ACC112 (cell line): Measurements from ENCODE around the gene NRXN2.
A peak's percentile ranks its signal among the peaks of the same experiment; 100 is the strongest.

ENCODE experiments used
- H2AFZ ChIP-seq: fragments of 200-600 bp; sonication (generic); one replicate; pipeline ENCODE4 v1.6.0; 2017; ENCODE audit warnings: antibody characterized with exemption, low read length; ENCODE audit not compliant: unreplicated experiment
- H3K27ac ChIP-seq: fragments of 200-600 bp; sonication (generic); 2 replicates; pipeline ENCODE4 v1.5.1; 2014; ENCODE audit warnings: low read depth, mild to moderate bottlenecking, antibody characterized with exemption, low read length, moderate library complexity
- H3K27me3 ChIP-seq: fragments of 200-600 bp; sonication (generic); 2 replicates; pipeline ENCODE4 v1.6.1; 2014; ENCODE audit warnings: mild to moderate bottlenecking, antibody characterized with exemption, low read length, moderate library complexity, mixed read lengths; ENCODE audit not compliant: insufficient read depth
- H3K36me3 ChIP-seq: fragments of 200-600 bp; sonication (generic); 2 replicates; pipeline ENCODE4 v1.6.1; 2016; ENCODE audit warnings: mild to moderate bottlenecking, antibody characterized with exemption, low read length, moderate library complexity, mixed read lengths; ENCODE audit not compliant: insufficient read depth
- H3K4me1 ChIP-seq: fragments of 200-600 bp; sonication (generic); one replicate; pipeline ENCODE4 v1.6.1; 2016; ENCODE audit warnings: low read length, mixed read lengths; ENCODE audit not compliant: insufficient read depth, unreplicated experiment, control insufficient read depth
- H3K4me3 ChIP-seq: fragments of 200-600 bp; sonication (generic); 2 replicates; pipeline ENCODE4 v1.5.1; 2014; ENCODE audit warnings: mild to moderate bottlenecking, low read depth, low read length
- H3K79me2 ChIP-seq: fragments of 200-600 bp; sonication (generic); one replicate; pipeline ENCODE4 v1.6.0; 2016; ENCODE audit warnings: low read length; ENCODE audit not compliant: control insufficient read depth, unreplicated experiment, insufficient read depth

Gene NRXN2

DNA sequence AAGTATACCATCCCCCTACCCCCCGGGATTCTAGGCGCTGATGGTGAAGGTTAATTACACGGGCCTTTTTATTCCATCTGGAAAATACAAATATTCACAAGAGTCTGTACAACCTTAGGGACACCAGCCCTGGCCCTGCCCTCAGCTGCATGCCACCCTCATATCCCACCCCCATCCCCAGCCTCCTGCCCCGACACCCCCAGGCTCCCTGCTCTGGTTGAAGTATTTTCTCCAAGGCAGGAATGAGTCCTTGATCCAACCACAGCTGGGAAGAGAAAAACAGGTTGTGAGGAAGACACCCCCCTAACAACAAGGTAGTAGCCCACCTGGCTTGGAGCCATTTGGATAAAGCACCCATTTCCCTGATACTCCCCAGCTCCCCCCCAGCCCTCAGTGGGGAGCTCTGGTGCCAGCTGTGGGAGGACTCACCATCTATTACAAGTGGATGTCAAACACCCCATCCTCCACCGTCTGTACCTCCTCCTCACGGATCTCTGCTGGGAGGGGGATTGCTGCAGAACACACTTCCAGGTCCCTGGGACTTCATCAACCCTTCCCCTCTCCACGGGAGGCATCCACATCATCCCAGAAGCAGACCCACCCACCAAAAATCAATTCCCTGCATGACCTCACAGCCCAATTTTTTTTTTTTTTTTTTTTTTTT lies 4.0 kb upstream of the NRXN2 start:
- no peaks in the 10 kb centered on the region for H3K36me3 ChIP-seq
- no peak overlapping the region for H3K27ac ChIP-seq
- no peak overlapping the region for H2AFZ ChIP-seq
- H3K27me3 ChIP-seq, result peaks cover 9% of the 10 kb centered on the region
- no peak overlapping the region for H3K4me3 ChIP-seq
- no peaks in the 10 kb centered on the region for H3K79me2 ChIP-seq
- H3K4me1 ChIP-seq, result no peaks in the 10 kb centered on the region

DNA sequence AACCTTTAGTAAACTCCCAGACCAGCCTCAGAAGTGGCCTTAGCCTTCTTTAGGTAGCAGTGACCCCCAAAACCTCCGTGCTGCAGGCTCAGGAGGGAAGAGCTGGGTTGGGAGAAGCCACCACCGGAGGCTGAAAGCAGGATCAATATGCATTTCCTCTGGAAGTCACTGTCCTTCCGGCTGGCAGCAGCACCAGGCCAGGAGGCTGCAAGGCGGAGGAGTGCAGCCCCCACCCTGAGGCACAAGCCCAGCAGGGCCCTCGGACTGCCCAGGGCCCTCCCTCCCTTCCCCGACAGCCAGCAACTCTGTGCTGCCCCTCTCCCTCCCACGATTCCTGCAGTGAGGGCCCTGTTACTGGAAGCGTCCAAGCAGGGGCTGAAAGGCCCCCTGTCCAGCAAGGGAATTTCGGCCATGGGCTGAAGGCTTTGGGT lies 3.2 kb upstream of the NRXN2 start:
- Histone ChIP-seq H2AFZ (no peak overlapping the region), H3K4me3 (no peak overlapping the region), H3K79me2 (no peaks in the 10 kb centered on the region), H3K36me3 (no peaks in the 10 kb centered on the region), H3K27me3 (peaks cover 14% of the 10 kb centered on the region), H3K27ac (no peak overlapping the region), H3K4me1 (no peaks in the 10 kb centered on the region)

DNA sequence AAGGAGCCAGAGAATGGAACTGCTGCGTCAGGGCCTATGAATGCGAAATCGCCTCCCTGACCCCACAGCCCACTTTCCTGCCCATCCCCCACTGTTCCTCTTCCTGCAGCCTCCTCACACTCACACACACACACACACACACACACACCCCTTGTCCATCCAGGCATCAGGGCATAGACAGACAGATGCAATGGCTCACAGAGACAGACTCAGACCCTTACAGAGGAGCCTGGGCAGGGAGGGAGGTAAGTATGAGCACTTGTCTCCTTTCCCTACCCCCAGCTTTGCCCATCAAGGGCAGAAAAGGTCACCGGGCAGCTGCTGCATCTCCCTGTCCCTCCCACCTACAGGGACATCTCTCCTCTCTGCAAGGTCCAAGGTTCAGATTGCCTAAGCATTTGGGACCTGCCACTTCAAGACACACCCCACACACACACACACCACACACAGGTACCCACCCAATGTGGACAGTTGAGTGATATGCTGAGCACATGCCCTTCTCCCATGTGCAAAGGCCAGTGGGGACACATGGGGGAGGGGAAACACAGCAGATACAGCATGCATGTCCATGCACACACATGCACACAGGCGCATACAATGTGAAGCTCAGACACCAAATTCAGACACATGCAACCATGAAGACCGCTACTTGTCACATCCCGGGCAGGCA lies 2.0 kb upstream of the NRXN2 start:
- no peaks in the 10 kb centered on the region for H3K4me1 ChIP-seq
- H2AFZ ChIP-seq, result no peak overlapping the region
- H3K36me3 ChIP-seq, result no peaks in the 10 kb centered on the region
- no peaks in the 10 kb centered on the region for H3K79me2 ChIP-seq
- H3K4me3 ChIP-seq, result no peak overlapping the region
- H3K27me3 ChIP-seq, result peaks cover 25% of the 10 kb centered on the region
- no peak overlapping the region for H3K27ac ChIP-seq

DNA sequence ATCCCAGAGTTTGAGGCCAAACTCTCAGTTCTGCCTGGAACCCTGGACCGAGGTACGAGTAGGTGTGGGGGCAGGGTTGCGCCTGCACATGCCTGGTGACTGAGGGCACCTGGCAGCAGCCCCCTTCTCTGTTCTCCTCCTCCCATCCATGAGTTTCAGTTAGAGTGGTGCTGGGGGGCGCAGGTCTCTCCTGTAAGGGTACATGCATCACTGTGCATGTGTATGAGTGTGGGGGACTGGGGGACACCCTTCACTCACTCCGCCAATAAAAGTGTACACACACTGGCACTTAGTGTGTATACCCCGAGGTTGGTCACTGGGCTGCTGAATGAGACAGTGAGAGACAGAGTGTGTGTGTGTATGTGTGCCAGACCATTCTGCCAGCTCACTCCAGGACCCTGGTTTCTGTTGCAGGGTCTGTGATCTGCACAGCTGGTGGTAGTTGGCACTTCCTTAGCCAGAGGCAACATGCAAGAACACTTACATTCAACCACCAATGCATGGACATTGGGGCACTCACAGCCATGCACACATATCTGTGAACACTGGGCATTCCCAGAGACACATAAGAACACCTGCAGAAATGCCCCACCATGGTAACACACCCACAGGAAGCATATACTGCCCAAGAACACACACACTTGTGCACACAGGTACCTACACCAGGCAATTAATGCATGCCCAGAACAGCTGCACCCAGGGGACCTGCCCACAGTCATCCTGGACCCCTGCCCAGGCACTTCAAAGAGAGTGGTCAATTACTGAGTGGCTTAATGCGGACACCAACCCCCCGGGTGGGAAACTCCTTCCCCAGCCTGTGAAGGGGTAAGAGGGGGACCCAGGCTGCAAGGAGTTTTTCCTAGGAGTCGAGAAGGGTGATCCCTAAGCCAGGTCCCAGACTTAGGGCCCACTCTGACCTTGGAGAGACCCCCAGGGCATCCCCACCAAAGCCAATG lies 1.2 kb upstream of the NRXN2 start:
- H3K4me3 ChIP-seq, result 0 out of 2 replicates have a peak overlapping the region, but pooled peaks have one; percentile 84
- no peaks in the 10 kb centered on the region for H3K4me1 ChIP-seq
- H3K27me3 ChIP-seq, result peaks cover 30% of the 10 kb centered on the region
- no peaks in the 10 kb centered on the region for H3K79me2 ChIP-seq
- no peak overlapping the region for H3K27ac ChIP-seq
- H2AFZ ChIP-seq, result no peak overlapping the region
- no peaks in the 10 kb centered on the region for H3K36me3 ChIP-seq

DNA sequence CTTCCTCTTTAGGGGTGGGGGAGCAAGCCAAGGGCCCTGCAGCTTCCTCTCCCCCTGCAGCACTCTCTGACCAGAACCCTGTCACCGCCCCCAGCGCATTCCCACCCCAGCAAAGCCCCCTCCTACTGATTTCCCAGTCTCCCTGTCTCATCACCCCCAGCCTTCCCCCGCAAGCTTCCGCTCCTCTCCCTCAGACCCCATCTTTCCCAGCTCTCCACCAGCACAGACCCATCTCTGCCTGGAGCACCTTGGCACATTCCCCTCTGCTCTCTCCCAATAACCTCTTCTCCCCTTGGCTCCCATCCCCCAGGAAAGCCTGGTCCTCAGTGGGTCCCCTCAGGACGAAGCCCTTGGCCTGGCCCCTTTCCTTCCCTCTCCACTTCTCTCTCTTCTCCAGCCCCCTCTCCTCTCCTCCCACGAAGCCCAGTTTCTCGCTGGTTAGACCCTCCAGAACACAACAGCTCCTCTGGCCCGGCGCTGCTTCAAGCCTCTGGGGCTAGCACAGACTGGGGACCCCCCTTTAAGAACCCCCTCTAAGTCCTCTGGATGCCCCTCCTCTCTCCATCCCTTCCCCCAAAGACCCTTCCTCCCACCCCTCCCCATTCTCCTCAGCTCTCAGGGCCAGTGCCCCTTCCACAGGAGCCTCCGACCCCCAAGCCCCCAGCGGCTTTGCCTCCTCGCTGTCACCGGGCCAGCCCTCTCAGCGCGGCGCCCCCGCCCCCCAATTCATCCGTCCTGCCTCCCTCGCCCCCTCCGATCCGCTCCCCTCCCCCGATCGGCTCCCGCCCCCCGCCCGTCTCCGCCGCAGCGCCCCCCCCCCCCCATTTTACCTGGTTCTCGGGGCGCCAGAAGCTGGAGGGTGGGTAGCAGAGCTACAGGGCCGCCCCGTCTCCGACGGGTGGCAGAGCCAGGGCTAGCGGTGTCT lies 594 bp downstream of the NRXN2 start:
- no peaks in the 10 kb centered on the region for H3K4me1 ChIP-seq
- no peak overlapping the region for H3K4me3 ChIP-seq
- H3K27ac ChIP-seq, result no peak overlapping the region
- no peaks in the 10 kb centered on the region for H3K36me3 ChIP-seq
- peaks cover 46% of the 10 kb centered on the region for H3K27me3 ChIP-seq
- H2AFZ ChIP-seq, result no peak overlapping the region
- H3K79me2 ChIP-seq, result no peaks in the 10 kb centered on the region

DNA sequence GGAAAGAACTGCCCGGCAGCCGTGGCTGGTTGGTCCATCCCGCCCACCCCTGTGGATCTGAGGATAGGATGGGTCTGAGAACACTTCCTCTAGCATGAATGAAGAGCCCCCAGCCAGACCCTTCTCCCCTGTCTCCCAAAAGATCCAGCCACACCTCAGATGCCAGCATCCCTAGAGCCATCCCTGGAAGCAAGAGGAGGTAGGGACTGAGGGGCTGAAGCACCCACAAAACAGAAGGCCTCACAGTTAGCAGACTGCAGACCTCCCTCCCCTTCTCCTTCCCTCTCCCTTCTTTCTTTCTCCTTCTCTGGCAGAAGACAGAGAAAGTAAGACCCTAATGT lies 1.7 kb downstream of the NRXN2 start:
- Histone ChIP-seq H3K4me3 (no peak overlapping the region), H3K4me1 (no peaks in the 10 kb centered on the region), H3K27ac (no peak overlapping the region), H3K79me2 (no peaks in the 10 kb centered on the region), H3K36me3 (no peaks in the 10 kb centered on the region), H2AFZ (no peak overlapping the region), H3K27me3 (peaks cover 56% of the 10 kb centered on the region)

DNA sequence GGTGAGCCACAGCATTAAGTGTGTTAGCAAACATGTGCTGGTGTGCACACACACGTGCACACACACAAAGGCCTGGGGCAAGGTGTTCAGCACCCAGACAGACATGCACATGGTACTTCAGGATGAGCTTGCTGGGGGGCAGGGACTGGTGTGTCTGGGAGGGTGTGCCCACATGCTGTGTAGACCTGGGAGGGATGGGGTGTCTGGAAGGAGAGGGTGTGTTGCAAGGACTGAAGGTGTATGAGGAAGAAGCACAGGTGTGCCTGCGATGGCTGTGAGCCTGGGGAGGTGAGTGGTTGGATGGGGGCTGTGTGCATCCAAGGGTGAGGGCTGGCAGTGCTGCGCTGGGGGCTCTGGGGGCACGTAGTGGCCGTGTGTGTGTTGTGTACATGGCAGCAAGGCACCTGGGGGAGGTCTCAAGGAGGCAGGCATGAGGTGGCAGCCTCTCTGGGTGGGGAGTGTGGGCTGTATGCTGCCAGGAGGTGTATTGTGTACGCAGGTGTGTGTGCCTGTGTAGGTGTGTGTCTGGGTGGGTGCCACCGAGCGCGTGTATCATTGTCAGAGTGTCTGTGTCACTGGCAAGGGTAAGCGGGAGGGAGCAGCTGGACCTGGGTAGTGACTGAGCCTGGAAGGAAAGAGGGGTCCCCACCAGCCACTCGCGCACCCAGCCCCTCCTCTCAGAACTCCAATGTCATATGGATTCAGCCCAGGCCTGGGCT lies 2.2 kb downstream of the NRXN2 start:
- H3K27ac ChIP-seq, result no peak overlapping the region
- H3K27me3 ChIP-seq, result peaks cover 61% of the 10 kb centered on the region
- no peaks in the 10 kb centered on the region for H3K4me1 ChIP-seq
- H3K36me3 ChIP-seq, result no peaks in the 10 kb centered on the region
- H3K79me2 ChIP-seq, result no peaks in the 10 kb centered on the region
- no peak overlapping the region for H3K4me3 ChIP-seq
- no peak overlapping the region for H2AFZ ChIP-seq

DNA sequence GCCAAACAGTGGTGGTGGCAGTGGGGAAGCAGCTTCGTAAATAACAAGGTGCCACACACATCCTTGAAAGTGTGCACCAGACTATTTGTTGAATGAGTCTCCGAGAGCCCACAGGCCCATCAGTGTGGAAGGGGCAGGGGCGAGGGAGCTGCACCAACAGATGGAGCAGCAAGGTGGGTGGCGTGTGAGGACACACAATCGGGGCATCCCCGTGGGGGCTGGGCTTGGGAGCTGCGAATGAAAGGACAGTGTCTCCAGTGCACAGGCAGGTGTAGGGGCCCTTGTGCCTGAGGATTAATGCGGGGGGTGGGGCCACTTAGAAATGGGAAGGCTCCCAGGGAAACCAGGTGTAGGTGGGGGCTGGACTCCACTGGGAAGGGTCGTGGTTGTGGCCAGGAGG lies 2.8 kb downstream of the NRXN2 start:
- Histone ChIP-seq H2AFZ (no peak overlapping the region), H3K4me3 (no peak overlapping the region), H3K27me3 (peaks cover 67% of the 10 kb centered on the region), H3K27ac (no peak overlapping the region), H3K36me3 (no peaks in the 10 kb centered on the region), H3K4me1 (no peaks in the 10 kb centered on the region), H3K79me2 (no peaks in the 10 kb centered on the region)

DNA sequence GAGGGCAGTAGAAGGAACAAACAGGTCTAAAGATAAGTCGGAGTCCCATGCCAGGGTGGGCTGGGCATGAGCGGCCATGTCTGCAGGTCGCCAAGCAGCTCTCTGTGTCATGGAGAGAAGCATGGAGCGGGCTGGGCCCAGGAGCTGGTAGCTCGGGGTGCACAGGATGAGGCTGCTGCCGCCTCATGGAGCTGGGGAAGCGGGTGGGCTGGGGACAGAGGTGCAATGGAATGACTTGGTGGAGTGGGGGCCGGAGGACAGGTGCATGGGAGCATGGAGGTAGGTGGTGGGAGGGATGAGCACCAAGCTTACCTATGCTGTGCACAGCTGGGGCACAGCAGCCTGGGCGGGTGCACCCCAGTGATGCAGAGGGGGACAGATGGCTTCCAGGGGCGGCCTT lies 3.6 kb downstream of the NRXN2 start:
- H2AFZ ChIP-seq, result no peak overlapping the region
- H3K27ac ChIP-seq, result no peak overlapping the region
- no peaks in the 10 kb centered on the region for H3K79me2 ChIP-seq
- H3K4me1 ChIP-seq, result no peaks in the 10 kb centered on the region
- no peaks in the 10 kb centered on the region for H3K36me3 ChIP-seq
- no peak overlapping the region for H3K4me3 ChIP-seq
- H3K27me3 ChIP-seq, result peaks cover 75% of the 10 kb centered on the region

DNA sequence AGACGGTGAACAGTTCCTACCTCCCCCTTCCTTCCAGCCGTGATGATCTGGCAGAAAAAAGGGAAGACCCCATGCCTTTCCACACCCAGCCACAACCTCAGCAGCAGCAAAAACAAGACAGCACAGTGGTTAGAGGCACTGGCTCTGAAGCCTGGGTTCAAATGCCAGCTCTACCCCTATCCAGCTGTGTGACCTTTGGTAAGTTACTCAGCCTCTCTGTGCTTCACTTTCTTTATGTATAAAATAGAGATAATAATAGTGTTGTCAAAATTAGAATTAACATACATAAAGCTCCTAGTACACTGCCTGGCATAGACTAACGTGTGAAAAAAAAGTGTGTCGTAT lies 4.2 kb downstream of the NRXN2 start:
- Histone ChIP-seq H3K4me3 (no peak overlapping the region), H3K36me3 (no peaks in the 10 kb centered on the region), H2AFZ (no peak overlapping the region), H3K79me2 (no peaks in the 10 kb centered on the region), H3K27ac (no peak overlapping the region), H3K27me3 (peaks cover 82% of the 10 kb centered on the region), H3K4me1 (no peaks in the 10 kb centered on the region)
